Brain pericyte (primary cell): ENCODE measurements around the gene ZP2.

Experiments
- DNase-seq: peaks from one replicate; pipeline ENCODE4 v3.0.0-alpha.2; 2012; ENCODE audit warnings: low read depth, low spot score

The ZP2 gene

DNA sequence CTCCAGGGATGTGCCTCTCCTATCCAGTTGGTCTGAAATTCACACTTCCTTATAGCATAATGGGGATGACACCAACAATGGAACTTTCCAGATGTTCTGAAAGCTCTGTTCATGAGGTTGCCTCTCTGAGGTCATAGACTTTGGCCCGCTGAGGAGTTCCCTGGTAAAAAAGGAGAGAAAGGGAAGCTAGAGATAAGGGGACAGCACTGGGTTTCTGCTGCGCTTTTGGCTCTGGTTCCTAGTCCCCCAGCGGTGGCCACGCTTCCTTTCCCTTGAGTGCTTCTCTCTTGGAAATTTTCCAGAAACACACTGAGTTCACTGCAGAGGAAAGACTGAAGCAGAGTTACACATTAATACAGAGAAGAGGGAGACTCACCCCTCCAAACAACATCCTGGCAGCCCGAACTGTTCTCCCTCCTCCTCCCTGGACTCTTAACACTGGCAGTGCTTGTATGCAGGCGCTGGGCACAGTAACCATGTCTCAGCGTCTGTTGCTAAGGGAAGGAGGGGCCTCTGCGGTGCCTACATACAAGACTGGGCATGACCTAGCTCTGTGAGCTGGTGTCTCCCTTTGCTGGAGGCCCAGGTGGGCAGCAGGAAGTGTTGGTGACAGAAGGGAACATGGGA, 60.9 kb downstream of the ZP2 start, which contains the start of gene DNAH3:
DNAH3 (minus strand) TSS at position 472 of the 627 bp plus-strand sequence. CDS start 527 bp downstream, outside the sequence.
- DNase-seq = no peak
